H9 (cell line): Measurements from ENCODE around the gene LZTS3. TPM values are rescaled to one million over a fixed set of nuclear protein-coding genes. Genes with fewer than 3 reads are reported as not detected.

ENCODE experiments used
- DNase-seq: peaks from one replicate; pipeline ENCODE4 v3.0.0-alpha.2; 2017
- H2AFZ ChIP-seq: one replicate; pipeline ENCODE4 v1.6.1; 2013; ENCODE audit warnings: mild to moderate bottlenecking, low read length, control low read depth, moderate library complexity
- H2AK5ac ChIP-seq: 2 replicates; pipeline ENCODE4 v1.6.1; 2013; ENCODE audit warnings: low read length, control low read depth, mixed read lengths; ENCODE audit not compliant: insufficient read length
- H2BK120ac ChIP-seq: one replicate; pipeline ENCODE4 v1.6.1; 2013; ENCODE audit warnings: low read depth, mild to moderate bottlenecking, low read length, control low read depth, inconsistent platforms; ENCODE audit not compliant: poor library complexity, severe bottlenecking
- H2BK12ac ChIP-seq: 2 replicates; pipeline ENCODE4 v1.6.1; 2013; ENCODE audit warnings: low read length, control low read depth, mixed read lengths, low read depth; ENCODE audit not compliant: insufficient read length
- H2BK15ac ChIP-seq: 2 replicates; pipeline ENCODE4 v1.6.1; 2013; ENCODE audit warnings: low read depth, low read length, control low read depth
- H2BK20ac ChIP-seq: one replicate; pipeline ENCODE4 v1.6.1; 2013; ENCODE audit warnings: low read depth, mild to moderate bottlenecking, low read length, control low read depth, inconsistent platforms; ENCODE audit not compliant: poor library complexity, severe bottlenecking
- H2BK5ac ChIP-seq: 2 replicates; pipeline ENCODE4 v1.6.1; 2013; ENCODE audit warnings: low read length, control low read depth, mixed read lengths; ENCODE audit not compliant: insufficient read length
- H3K14ac ChIP-seq: 2 replicates; pipeline ENCODE4 v1.6.1; 2013; ENCODE audit warnings: low read length, control low read depth; ENCODE audit not compliant: insufficient read depth
- H3K18ac ChIP-seq: 2 replicates; pipeline ENCODE4 v1.6.1; 2013; ENCODE audit warnings: low read depth, mild to moderate bottlenecking, mixed read lengths, low read length, control low read depth; ENCODE audit not compliant: insufficient read length
- H3K23ac ChIP-seq: 2 replicates; pipeline ENCODE4 v1.6.1; 2013; ENCODE audit warnings: low read length, control low read depth, mixed read lengths, low read depth; ENCODE audit not compliant: insufficient read length
- H3K23me2 ChIP-seq: 2 replicates; pipeline ENCODE4 v1.6.1; 2013; ENCODE audit warnings: low read depth, mild to moderate bottlenecking, mixed read lengths, low read length, control low read depth; ENCODE audit not compliant: insufficient read length, poor library complexity, severe bottlenecking
- H3K27ac ChIP-seq: 2 replicates; pipeline ENCODE4 v1.5.1; 2013; ENCODE audit warnings: low read length, control low read depth, mixed read lengths, low read depth; ENCODE audit not compliant: insufficient read length
- H3K27me3 ChIP-seq: 2 replicates; pipeline ENCODE4 v1.6.1; 2013; ENCODE audit warnings: low read length, control low read depth, inconsistent platforms; ENCODE audit not compliant: insufficient read depth
- H3K4ac ChIP-seq: 2 replicates; pipeline ENCODE4 v1.6.1; 2013; ENCODE audit warnings: low read depth, mild to moderate bottlenecking, control low read depth, inconsistent platforms, low read length, moderate library complexity
- H3K4me1 ChIP-seq: 2 replicates; pipeline ENCODE4 v1.6.1; 2013; ENCODE audit warnings: low read length, control low read depth, inconsistent platforms; ENCODE audit not compliant: insufficient read depth
- H3K4me2 ChIP-seq: 2 replicates; pipeline ENCODE4 v1.6.1; 2013; ENCODE audit warnings: low read length, control low read depth, mixed read lengths; ENCODE audit not compliant: insufficient read length, insufficient read depth
- H3K56ac ChIP-seq: 2 replicates; pipeline ENCODE4 v1.6.1; 2013; ENCODE audit warnings: low read depth, mild to moderate bottlenecking, mixed read lengths, low read length, control low read depth; ENCODE audit not compliant: insufficient read length
- H3K79me1 ChIP-seq: 2 replicates; pipeline ENCODE4 v1.6.1; 2013; ENCODE audit warnings: low read depth, mild to moderate bottlenecking, moderate library complexity, low read length, control low read depth, inconsistent platforms; ENCODE audit not compliant: insufficient read depth, poor library complexity, severe bottlenecking
- H3K79me2 ChIP-seq: 2 replicates; pipeline ENCODE4 v1.6.1; 2013; ENCODE audit warnings: low read length, control low read depth, inconsistent platforms; ENCODE audit not compliant: insufficient read depth
- H3K9ac ChIP-seq: 2 replicates; pipeline ENCODE4 v1.6.1; 2013; ENCODE audit warnings: low read length, control low read depth, mixed read lengths; ENCODE audit not compliant: insufficient read length; ENCODE audit errors: extremely low read depth
- H3K9me3 ChIP-seq: one replicate; pipeline ENCODE4 v1.6.1; 2013; ENCODE audit warnings: low read depth, low read length, inconsistent platforms; ENCODE audit not compliant: control insufficient read depth
- H3T11ph ChIP-seq: one replicate; pipeline ENCODE4 v1.6.1; 2013; ENCODE audit warnings: mild to moderate bottlenecking, low read length, control low read depth, inconsistent platforms
- H4K20me1 ChIP-seq: one replicate; pipeline ENCODE4 v1.6.1; 2013; ENCODE audit not compliant: control insufficient read depth, insufficient read length, insufficient read depth
- H4K5ac ChIP-seq: 2 replicates; pipeline ENCODE4 v1.6.1; 2013; ENCODE audit warnings: low read depth, mild to moderate bottlenecking, mixed read lengths, low read length, control low read depth; ENCODE audit not compliant: insufficient read length
- H4K8ac ChIP-seq: replicated peaks from 2 replicates; pipeline ENCODE4 v1.6.1; 2013; ENCODE audit warnings: low read length, control low read depth, mixed read lengths, low read depth; ENCODE audit not compliant: insufficient read length
- H4K91ac ChIP-seq: 2 replicates; pipeline ENCODE4 v1.6.1; 2013; ENCODE audit warnings: low read depth, mild to moderate bottlenecking, moderate library complexity, mixed read lengths, low read length, control low read depth; ENCODE audit not compliant: insufficient read length
- H3K27ac Mint-ChIP-seq, 3 experiments: 2 replicates in 2 of 3; 3 replicates in 1 of 3; pipeline ENCODE4 v1.8.0; 2020 to 2021; ENCODE audit warnings: mixed read lengths in 3 of 3, mild to moderate bottlenecking in 1 of 3, moderate library complexity in 1 of 3
- H3K27me3 Mint-ChIP-seq: 2 replicates; pipeline ENCODE4 v1.8.0; 2021; ENCODE audit warnings: low read depth, mild to moderate bottlenecking, moderate library complexity, mixed read lengths
- H3K36me3 Mint-ChIP-seq, 3 experiments: 2 replicates in 2 of 3; 3 replicates in 1 of 3; pipeline ENCODE4 v1.8.0; 2020 to 2021; ENCODE audit warnings: low read depth in 3 of 3, mixed read lengths in 3 of 3; ENCODE audit not compliant: insufficient read depth in 1 of 3
- H3K4me1 Mint-ChIP-seq, 2 experiments: 2 replicates each; pipeline ENCODE4 v1.8.0; 2020; ENCODE audit warnings: mixed read lengths in 2 of 2
- H3K4me3 Mint-ChIP-seq, 2 experiments: 2 replicates in 1 of 2; 3 replicates in 1 of 2; pipeline ENCODE4 v1.8.0; 2020 to 2021; ENCODE audit warnings: mild to moderate bottlenecking in 2 of 2, mixed read lengths in 2 of 2, moderate library complexity in 1 of 2
- H3K9me3 Mint-ChIP-seq, 2 experiments: 2 replicates in 1 of 2; 3 replicates in 1 of 2; pipeline ENCODE4 v1.8.0; 2020; ENCODE audit warnings: mild to moderate bottlenecking in 2 of 2, mixed read lengths in 2 of 2, moderate library complexity in 1 of 2
- total RNA-seq: library from RNA; stranded (reverse); gene quantifications from 2 replicates; pipeline ENCODE4 v1.2.1, GENCODE V29; 2021
- TF ChIP-seq, protein P1 (sequence below): fragments of 200-600 bp; sonication (generic); conservative IDR thresholded peaks from 3 replicates; pipeline ENCODE4 v1.8.0; 2021; ENCODE audit warnings: antibody characterized with exemption, mild to moderate bottlenecking

The LZTS3 gene
- total RNA-seq, 1 experiment from 2014 or later, result 20.8 TPM

DNA sequence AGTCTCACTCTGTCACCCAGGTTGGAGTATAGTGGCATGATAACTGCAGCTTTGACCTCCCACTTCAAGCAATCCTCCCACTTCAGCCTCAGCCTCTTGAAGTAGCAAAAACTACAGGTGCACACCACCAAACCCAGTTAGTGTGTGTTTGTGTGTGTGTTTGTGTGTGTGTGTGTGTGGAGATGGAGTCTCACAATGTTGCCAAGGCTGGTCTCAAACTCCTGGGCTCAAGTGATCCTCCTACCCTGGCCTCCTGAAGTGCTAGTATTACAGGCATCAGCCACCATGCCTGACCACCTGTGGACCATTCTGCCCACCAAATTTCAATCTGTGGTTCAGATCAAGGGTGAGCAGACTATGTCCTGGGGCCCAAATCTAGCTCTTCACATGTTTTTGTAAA, 22.4 kb downstream of the LZTS3 start:
- no peaks in the 10 kb centered on the region for H3K27me3 Mint-ChIP-seq
- Histone ChIP-seq H3K4me1 (no peaks in the 10 kb centered on the region), H3K56ac (no peak overlapping the region), H2AK5ac (no peak overlapping the region), H2AFZ (no peak overlapping the region), H3T11ph (no peak overlapping the region), H3K9me3 (no peaks in the 10 kb centered on the region), H3K23me2 (no peaks in the 10 kb centered on the region), H4K8ac (no peak overlapping the region), H2BK15ac (no peak overlapping the region), H2BK20ac (no peak overlapping the region), H4K5ac (no peak overlapping the region), H4K91ac (no peak overlapping the region), H3K27me3 (no peaks in the 10 kb centered on the region), H2BK120ac (no peak overlapping the region), H2BK5ac (no peak overlapping the region), H3K23ac (no peak overlapping the region), H3K18ac (no peak overlapping the region), H2BK12ac (no peak overlapping the region), H3K27ac (no peak overlapping the region), H4K20me1 (no peaks in the 10 kb centered on the region), H3K9ac (no peak overlapping the region), H3K4ac (no peak overlapping the region), H3K79me2 (peaks cover 14% of the 10 kb centered on the region; the same call in 1 of the 2 replicates), H3K4me2 (no peak overlapping the region), H3K14ac (no peak overlapping the region), H3K79me1 (peaks cover 12% of the 10 kb centered on the region)
- no peaks in the 10 kb centered on the region for H3K4me1 Mint-ChIP-seq
- H3K27ac Mint-ChIP-seq, result peak overlapping the region in 1 of 3 experiments; percentile 65; a peak in 1 of 7 replicates
- peaks cover 15 to 43% (median 31%) of the 10 kb centered on the region in 3 experiments; a peak in 6 of 7 replicates for H3K36me3 Mint-ChIP-seq
- DNase-seq, result no peak
- no peak overlapping the region for H3K4me3 Mint-ChIP-seq
- no peaks in the 10 kb centered on the region for H3K9me3 Mint-ChIP-seq
- TF ChIP-seq, protein P1, sequence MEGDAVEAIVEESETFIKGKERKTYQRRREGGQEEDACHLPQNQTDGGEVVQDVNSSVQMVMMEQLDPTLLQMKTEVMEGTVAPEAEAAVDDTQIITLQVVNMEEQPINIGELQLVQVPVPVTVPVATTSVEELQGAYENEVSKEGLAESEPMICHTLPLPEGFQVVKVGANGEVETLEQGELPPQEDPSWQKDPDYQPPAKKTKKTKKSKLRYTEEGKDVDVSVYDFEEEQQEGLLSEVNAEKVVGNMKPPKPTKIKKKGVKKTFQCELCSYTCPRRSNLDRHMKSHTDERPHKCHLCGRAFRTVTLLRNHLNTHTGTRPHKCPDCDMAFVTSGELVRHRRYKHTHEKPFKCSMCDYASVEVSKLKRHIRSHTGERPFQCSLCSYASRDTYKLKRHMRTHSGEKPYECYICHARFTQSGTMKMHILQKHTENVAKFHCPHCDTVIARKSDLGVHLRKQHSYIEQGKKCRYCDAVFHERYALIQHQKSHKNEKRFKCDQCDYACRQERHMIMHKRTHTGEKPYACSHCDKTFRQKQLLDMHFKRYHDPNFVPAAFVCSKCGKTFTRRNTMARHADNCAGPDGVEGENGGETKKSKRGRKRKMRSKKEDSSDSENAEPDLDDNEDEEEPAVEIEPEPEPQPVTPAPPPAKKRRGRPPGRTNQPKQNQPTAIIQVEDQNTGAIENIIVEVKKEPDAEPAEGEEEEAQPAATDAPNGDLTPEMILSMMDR, result no peak
